Fibroblast of skin of right biceps (primary cell): Measurements from ENCODE around the gene VPS37B.
"Not testable (repeated sequence)": the region's sequence is repeated elsewhere in the genome, so short reads cannot be mapped to it uniquely, and the experiment has no call there.

Source experiments
- DNase-seq: peaks from one replicate; pipeline ENCODE4 v3.0.0-alpha.2; 2013

The VPS37B gene

DNA sequence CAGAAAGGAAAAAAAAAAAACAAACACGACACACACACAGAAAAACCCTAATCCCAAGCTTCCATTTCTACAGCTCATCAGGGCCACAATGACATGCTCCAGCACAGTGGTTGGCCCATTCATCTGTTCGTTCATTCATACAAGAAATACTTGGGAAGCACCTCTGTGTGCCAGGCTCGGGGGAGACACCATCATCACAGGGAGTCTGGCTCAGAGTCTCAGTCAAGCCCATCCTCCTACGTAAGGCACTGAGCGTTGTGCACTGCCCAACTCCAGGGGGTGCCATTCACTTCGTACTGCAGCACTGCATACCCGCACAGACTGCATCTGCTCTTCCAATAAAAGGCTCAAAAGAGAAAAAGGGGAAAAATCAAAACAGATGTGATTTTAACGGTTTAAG lies 15.3 kb downstream of the VPS37B start:
- peak; percentile 71 for DNase-seq

- peak; percentile 52 for DNase-seq
Observed at GRCh38 chr12:122880155-122880667, 15.7 kb downstream of the VPS37B start.

DNA sequence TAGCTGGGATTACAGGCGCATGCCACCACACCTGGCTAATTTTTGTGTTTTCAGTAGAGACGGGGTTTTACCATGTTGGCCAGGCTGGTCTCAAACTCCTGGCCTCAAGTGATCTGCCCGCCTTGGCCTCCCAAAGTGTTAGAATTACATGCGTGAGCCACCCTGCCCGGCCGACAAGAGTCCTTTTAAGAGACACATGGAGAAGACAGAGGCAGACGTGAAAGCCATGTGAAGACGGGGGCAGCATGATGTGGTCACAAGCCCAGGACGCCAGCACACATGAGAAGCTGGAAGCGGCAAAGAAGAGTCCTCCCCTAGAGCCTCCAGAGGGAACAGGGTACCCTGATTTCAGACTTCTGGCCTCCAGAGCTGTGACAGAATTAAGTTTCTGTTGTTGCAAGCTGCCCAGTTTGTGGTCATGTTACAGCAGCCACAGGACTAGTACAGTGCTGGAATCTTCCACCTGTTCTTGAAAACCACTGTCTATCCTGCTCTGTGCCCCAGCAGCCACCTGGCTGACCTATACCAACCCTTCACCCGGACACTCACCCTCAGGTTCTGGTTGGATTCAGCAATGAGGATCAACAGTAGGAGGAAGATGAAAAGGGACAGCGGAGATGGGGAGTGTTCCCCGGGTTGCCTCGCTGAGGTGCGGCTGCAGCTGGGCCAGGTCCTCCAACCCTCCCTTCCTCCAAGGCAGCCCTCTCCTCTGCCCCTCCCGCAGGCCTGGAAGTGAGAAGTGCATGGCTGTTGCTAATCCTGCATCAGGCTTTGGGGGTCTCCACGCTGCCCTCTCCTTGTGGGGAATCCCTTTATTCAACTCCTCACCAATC lies 16.9 kb downstream of the VPS37B start:
- no peak for DNase-seq

- DNase-seq, result no peak
Observed at GRCh38 chr12:122876731-122877130, 19.2 kb downstream of the VPS37B start.

- not testable (repeated sequence) for DNase-seq
Observed at GRCh38 chr12:122876281-122876680, 19.6 kb downstream of the VPS37B start.

- DNase-seq, result no peak
Observed at GRCh38 chr12:122875590-122876220, 20.2 kb downstream of the VPS37B start.

- no peak for DNase-seq
Observed at GRCh38 chr12:122874081-122874480, 21.8 kb downstream of the VPS37B start.

DNA sequence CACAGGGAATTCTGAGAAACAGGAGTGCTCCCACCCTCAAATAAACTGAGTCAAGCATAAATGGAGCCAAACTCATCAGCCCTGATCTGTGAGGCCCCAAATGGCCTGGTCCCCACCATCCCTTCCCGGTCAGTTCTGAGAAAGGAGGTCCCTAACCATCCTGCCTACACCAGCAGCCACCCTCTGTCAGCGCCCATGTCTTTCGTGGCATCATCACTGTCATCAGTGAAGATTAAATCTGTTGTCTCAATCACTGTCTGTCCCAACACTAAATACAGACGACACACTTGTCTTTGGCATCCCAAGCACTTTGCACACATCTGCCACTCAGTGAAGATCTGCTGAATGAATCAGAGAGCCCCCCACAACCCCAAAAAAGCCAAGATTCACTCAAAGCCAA lies 22.4 kb downstream of the VPS37B start:
- no peak for DNase-seq

GRCh38 chr12:122872815-122873361 lies 23.0 kb downstream of the VPS37B start:
- DNase-seq, result no peak

- DNase-seq, result peak; percentile 93
Observed at GRCh38 chr12:122871851-122872780, 23.8 kb downstream of the VPS37B start.

DNA sequence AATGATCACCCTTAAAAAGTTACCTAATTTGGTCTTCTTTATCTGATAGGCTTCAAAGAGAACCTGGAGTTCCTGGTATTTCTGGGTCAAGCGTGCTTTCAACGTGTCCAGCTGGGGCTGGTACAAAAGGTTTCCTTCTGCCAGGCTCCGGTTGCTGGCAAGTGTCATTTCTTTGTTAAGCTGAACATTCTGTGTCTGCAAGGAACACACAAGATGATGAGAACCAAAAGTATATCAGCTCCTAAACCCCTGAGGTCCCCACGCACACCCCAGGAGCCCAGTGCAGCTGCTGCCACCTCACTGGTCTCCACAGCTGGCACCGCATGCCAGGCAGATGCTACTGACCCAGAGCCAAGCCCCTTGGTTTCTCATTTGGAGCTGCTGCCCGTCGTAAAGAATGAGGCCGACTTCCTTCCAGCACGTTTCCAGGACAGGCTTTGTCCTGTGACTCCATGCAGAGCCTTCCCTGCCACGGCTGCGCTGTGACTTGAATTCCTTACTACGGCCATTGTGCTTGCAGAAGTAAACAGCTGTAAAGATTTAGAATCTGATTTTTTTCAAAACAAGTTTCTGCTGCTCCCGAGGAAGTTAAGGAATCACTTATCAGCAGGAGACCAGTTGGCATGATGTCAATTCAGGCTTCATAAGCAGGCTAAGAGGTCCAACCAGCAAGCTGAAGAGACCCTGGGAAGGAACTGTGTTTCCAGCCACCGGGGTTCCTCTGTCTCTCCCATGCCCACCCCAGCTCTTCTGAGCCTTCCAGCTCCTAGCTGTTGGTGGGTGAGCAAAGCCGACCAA lies 24.9 kb downstream of the VPS37B start:
- peak; percentile 65 for DNase-seq

DNA sequence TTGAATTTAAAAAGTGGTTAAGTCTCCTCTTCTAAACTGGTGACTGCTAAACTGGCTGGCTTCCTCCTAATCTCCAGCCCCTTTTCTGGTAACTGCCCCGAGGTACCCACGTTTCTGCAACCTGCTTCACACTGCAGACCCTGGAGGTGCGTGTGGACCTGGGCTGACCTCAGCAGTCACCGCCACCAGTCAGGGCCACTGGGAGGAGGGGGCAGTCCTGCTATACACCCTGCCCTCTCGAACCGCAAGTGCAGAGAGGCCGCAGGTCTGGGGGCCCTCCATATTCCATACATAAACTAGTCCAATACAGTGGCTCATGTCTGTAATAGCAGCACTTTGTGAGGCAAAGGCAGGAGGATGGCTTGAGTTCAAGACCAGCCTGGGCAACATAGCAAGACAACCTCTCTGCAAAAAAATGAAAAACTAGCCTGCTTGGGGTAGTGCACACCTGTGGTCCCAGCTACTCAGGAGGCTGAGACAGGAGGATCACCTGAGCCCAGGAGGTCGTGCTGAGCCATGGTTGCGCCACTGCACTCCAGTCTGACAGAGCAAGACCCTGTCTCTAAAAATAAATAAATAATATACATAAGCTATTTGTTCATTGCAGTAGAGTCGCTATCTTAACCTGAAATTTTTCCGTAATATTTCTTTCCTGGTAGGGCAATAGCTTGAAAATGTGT lies 25.6 kb downstream of the VPS37B start:
- DNase-seq, result no peak

- DNase-seq, result no peak
Observed at GRCh38 chr12:122869207-122869973, 26.5 kb downstream of the VPS37B start.

DNA sequence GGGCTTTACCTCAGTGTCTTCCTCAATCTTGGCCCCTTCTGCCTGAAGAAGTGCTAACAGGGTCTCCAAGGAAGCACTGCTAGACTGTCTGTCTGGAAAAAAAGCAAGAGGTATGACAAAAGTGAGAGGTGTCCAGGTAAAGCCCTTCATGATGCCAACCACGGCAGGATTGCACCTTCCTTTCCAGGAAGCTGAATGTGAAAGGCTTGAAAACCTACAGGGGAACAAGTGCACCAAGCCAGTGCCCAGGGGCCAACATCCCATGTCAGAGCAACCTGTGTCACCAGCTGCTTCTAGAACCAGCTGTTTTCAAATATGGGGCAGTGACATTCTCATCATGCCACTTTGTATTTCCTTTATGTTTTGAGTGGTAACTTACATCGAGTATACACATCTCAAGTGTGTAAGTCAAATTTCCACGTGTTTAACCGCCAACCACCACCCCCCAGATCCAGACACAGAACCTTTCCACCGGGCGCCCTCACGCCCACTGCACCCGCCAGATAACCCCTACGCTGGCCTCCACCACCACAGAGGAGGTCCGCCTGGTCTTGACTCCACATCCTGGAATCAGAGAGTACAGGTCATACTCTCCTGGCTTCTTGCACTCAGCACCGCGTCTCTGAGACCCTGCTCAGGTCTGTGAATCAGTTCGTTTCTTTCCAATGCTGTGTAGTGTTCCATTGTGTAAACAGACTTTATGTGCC lies 27.3 kb downstream of the VPS37B start:
- DNase-seq, result no peak

- no peak for DNase-seq
Observed at GRCh38 chr12:122867691-122868461, 28.0 kb downstream of the VPS37B start.

DNA sequence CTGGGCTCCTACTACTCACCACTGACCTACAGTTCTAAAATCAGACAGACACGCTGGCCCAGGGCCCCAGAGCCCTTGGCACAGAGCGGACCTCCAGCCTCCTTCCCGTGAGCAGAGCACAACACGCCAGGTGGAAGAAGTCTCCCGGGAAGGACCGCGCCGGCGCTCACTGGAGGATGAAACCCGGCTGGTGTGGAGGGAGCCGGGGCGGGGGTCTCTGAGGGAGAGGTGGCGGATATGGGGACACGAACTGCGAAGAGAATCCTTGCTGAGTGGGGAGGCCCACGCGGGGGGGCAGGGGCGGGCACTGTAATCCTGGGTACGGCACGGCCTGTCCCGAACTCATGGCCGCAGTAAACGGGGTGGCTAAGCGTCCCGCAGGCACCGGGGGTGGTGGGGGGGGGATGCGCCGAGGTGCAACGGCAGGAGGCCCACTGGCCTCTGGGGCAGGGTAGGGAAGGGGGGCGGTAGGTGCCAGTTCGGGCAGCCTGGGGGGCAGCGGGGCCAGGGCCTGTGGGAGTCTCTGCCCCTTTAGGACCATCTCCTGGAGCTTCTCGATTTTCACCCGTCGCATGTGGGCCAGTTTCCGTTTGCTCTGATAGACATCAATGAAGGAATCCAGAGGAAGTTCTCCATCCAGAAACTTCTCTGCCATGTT lies 28.8 kb downstream of the VPS37B start:
- DNase-seq, result no peak

- DNase-seq, result no peak
Observed at GRCh38 chr12:122866379-122866778, 29.5 kb downstream of the VPS37B start.
